Measurements from ENCODE around the gene PALB2. TPM values are rescaled to one million over a fixed set of nuclear protein-coding genes. Genes with fewer than 3 reads are reported as not detected.

The PALB2 gene
- polyA plus RNA-seq, 1 of the 3 experiments (the other 2 are of a cell fraction): 3.3 TPM

GRCh38 chr16:23607726-23608125, 33.4 kb downstream of the PALB2 start:
- 58% methylated on average over 6 of the region's 6 CpGs for WGBS (ENCODE audit: low lambda C conversion rate)
- peak overlapping the region in 1 of 2 experiments; percentile 78; a peak in 2 of 4 replicates for H3K27ac ChIP-seq (ENCODE audit: low read depth in 2 of 2, low read length in 1 of 2)
- H3K4me2 ChIP-seq: peak overlapping the region; percentile 10; the same call in 1 of the 2 replicates

GRCh38 chr16:23597003-23597756, 43.9 kb downstream of the PALB2 start:
- H3K9me3 ChIP-seq: no peaks in the 10 kb centered on the region
- H3K4me2 ChIP-seq: no peak overlapping the region
- POLR2A ChIA-PET: no interaction called here
- H3K79me2 ChIP-seq (ENCODE audit: insufficient read depth): peaks cover 40% of the 10 kb centered on the region
- CTCF ChIA-PET: interaction anchor here (0.6 to 2.2 kb wide), 17 partner anchors 9 to 83 kb away, joined by 3 to 17 read pairs (median 4); partner anchors contain the start of genes EARS2 and UBFD1
- H3F3A ChIP-seq (replicated peaks; ENCODE audit: insufficient read depth): no peaks in the 10 kb centered on the region
- H2AFZ ChIP-seq (ENCODE audit: low read depth): peak overlapping the region; percentile 96; the same call in 1 of the 2 replicates
- H3K27ac ChIP-seq (ENCODE audit: low read depth in 2 of 2, low read length in 1 of 2): no peak overlapping the region; a peak in 1 of 4 replicates
- peaks cover 0 to 7% of the 10 kb centered on the region in 2 experiments; a peak in 1 of 4 replicates for H3K4me1 ChIP-seq (ENCODE audit: control insufficient read depth in 1 of 2, insufficient read depth in 2 of 2, low read depth in 1 of 2, low read length in 1 of 2)
- H3K27me3 ChIP-seq (ENCODE audit: insufficient read depth): no peaks in the 10 kb centered on the region
- H3K4me3 ChIP-seq (ENCODE audit: low read depth in 2 of 2, low read length in 1 of 2): no peak overlapping the region; a peak in 1 of 4 replicates
- no peaks in the 10 kb centered on the region for H3K9me2 ChIP-seq
- TF ChIP-seq RAD21 (IDR thresholded peaks at IDR 0.05; ENCODE audit: low read length) (peak; percentile 25), GABPA (IDR thresholded peaks at IDR 0.05; ENCODE audit: low read depth) (no peak)
- peaks cover 5 to 6% of the 10 kb centered on the region in 2 experiments for H3K36me3 ChIP-seq (replicated peaks in 1 of 2; ENCODE audit: control insufficient read depth in 1 of 2, insufficient read depth in 2 of 2, low read length in 1 of 2)
- peak; percentile 42 for DNase-seq
- 79% methylated on average over 11 of the region's 11 CpGs for WGBS (ENCODE audit: low lambda C conversion rate)
- no peak overlapping the region for H3K9ac ChIP-seq
- H4K20me1 ChIP-seq (ENCODE audit: insufficient read depth): 0 out of 2 replicates have a peak, but pooled peaks cover 8% of the 10 kb centered on the region

More at GRCh38 chr16:23607726-23608125, 33.4 kb downstream of the PALB2 start:
- H3K4me3 ChIP-seq (ENCODE audit: low read depth in 2 of 2, low read length in 1 of 2): no peak overlapping the region
- no peaks in the 10 kb centered on the region for H3K27me3 ChIP-seq (ENCODE audit: insufficient read depth)
- no peak overlapping the region for H3K9ac ChIP-seq
- TF ChIP-seq GABPA (IDR thresholded peaks at IDR 0.05; ENCODE audit: low read depth) (no peak), TAF1 (IDR thresholded peaks at IDR 0.05; ENCODE audit: borderline replicate concordance, low read depth, low read length) (no peak), TCF12 (IDR thresholded peaks at IDR 0.05) (no peak), MAX (IDR thresholded peaks at IDR 0.05; ENCODE audit: low read depth) (no peak), JUND (IDR thresholded peaks at IDR 0.05) (no peak), SMC3 (IDR thresholded peaks at IDR 0.05; ENCODE audit: low read depth, low read length) (no peak), MEF2A (IDR thresholded peaks at IDR 0.05; ENCODE audit: borderline replicate concordance, low read depth) (no peak)
- TF ChIP-seq, protein P1, sequence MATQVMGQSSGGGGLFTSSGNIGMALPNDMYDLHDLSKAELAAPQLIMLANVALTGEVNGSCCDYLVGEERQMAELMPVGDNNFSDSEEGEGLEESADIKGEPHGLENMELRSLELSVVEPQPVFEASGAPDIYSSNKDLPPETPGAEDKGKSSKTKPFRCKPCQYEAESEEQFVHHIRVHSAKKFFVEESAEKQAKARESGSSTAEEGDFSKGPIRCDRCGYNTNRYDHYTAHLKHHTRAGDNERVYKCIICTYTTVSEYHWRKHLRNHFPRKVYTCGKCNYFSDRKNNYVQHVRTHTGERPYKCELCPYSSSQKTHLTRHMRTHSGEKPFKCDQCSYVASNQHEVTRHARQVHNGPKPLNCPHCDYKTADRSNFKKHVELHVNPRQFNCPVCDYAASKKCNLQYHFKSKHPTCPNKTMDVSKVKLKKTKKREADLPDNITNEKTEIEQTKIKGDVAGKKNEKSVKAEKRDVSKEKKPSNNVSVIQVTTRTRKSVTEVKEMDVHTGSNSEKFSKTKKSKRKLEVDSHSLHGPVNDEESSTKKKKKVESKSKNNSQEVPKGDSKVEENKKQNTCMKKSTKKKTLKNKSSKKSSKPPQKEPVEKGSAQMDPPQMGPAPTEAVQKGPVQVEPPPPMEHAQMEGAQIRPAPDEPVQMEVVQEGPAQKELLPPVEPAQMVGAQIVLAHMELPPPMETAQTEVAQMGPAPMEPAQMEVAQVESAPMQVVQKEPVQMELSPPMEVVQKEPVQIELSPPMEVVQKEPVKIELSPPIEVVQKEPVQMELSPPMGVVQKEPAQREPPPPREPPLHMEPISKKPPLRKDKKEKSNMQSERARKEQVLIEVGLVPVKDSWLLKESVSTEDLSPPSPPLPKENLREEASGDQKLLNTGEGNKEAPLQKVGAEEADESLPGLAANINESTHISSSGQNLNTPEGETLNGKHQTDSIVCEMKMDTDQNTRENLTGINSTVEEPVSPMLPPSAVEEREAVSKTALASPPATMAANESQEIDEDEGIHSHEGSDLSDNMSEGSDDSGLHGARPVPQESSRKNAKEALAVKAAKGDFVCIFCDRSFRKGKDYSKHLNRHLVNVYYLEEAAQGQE (IDR thresholded peaks at IDR 0.05; ENCODE audit: low read depth, low read length): no peak
- ChIA-PET CTCF (interaction anchor here (4.9 kb wide), 1 partner anchor 11 kb away, joined by 17 read pairs; the partner anchor contains the start of gene NDUFAB1), POLR2A (no interaction called here)
- H4K20me1 ChIP-seq (ENCODE audit: insufficient read depth): no peaks in the 10 kb centered on the region
- peaks cover 20 to 21% of the 10 kb centered on the region in 2 experiments for H3K36me3 ChIP-seq (replicated peaks in 1 of 2; ENCODE audit: control insufficient read depth in 1 of 2, insufficient read depth in 2 of 2, low read length in 1 of 2)
- H3K79me2 ChIP-seq (ENCODE audit: insufficient read depth): no peaks in the 10 kb centered on the region
- 0 out of 2 replicates have a peak overlapping the region, but pooled peaks have one; percentile 7 for H2AFZ ChIP-seq (ENCODE audit: low read depth)
- H3K9me3 ChIP-seq: no peaks in the 10 kb centered on the region
- H3F3A ChIP-seq (replicated peaks; ENCODE audit: insufficient read depth): peaks cover 15% of the 10 kb centered on the region
- DNase-seq: no peak
- no peaks in the 10 kb centered on the region for H3K4me1 ChIP-seq (ENCODE audit: control insufficient read depth in 1 of 2, insufficient read depth in 2 of 2, low read depth in 1 of 2, low read length in 1 of 2)
- no peaks in the 10 kb centered on the region for H3K9me2 ChIP-seq

All from SK-N-SH (cell line).